CD4-positive, alpha-beta T cell treated with Interleukin-6 at 100 ng/mL for 8 hours (primary cell): ENCODE data around the gene TSPAN1.

ENCODE experiments used
- DNase-seq: peaks from one replicate; pipeline ENCODE4 v3.0.0-alpha.2; 2020; ENCODE audit warnings: mixed read lengths, low spot score

TSPAN1 gene, protein sequence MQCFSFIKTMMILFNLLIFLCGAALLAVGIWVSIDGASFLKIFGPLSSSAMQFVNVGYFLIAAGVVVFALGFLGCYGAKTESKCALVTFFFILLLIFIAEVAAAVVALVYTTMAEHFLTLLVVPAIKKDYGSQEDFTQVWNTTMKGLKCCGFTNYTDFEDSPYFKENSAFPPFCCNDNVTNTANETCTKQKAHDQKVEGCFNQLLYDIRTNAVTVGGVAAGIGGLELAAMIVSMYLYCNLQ

DNA sequence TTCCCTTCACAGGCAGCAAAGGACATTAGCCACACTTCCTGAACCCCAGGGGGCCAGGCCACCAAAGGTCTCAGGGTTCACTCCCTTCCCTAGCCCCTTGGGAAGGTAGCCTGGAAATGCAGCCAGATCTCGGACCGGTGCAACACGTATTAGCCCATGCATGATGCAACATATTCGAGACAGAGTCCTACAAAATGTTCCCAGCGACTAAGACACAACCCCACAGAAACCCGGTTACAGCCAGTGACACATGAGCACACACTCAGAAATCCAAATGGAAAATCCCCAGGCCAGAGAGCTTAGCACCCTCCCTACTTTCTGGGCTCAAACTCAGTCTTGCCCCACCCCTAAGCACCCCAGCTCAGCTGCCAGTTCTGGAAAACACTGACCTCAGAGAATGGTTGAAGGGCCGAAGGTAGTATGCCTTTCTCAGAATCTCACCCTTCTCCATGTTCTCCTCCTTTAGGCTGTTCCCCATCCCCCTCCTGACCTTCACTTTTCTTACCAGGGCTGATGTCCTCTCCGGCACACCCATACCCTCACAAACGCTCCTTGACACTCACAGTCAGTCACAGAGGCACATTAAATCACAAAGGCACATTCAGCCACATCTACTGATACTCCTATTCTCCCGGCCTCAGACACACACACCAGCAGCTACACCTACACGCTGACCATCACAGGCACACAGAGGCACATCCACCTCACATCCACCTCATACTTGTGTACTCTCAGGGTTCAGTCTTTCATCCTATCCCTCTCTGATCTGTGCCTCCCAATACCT is at the start of gene TSPAN1:
TSPAN1 (plus strand) TSS at position 640 of the 784 bp plus-strand sequence. CDS start 6,021 bp downstream, outside the sequence.
- DNase-seq, result no peak

GRCh38 chr1:46128344-46128743 is 46.5 kb upstream of the TSPAN1 start:
- DNase-seq, result no peak

DNA sequence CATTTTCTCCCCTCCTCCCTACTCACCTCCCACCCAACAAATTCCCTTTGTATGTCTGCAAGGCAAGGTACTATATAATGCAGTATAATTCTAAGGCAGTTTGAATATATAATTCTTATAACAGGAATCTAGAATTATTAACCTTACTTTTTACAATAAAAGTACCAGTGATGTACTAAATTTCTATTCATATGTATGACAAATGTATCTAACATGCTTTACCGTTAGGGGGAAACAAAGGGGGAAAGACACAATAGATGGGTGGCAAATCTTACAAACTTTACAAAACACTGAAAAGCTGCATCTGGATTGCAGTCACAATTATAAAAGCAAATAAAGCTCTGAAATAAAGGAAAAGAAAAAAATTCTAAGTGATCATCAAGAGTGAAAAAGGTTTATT is 44.8 kb upstream of the TSPAN1 start:
- no peak for DNase-seq

DNA sequence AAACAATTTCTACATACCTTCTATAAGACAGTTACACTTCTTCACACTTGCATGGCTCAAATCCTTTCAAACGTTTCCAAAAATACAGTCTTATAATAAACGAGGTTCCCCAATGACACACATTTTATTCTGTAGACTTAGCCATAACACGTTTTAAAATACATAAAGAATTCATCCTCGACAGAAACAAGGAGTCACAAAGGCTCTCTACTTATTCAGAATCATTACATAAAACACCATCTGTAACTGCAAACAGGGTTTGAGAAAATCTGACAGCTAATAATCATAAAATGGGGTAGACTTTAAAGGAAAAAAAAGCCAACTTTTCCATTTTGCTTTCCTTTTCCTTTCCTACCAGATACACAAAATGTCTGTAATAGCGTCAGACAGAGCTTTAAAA is 44.3 kb upstream of the TSPAN1 start:
- no peak for DNase-seq

- DNase-seq, result no peak
These were observed 43.8 kb upstream of the TSPAN1 start for GRCh38 chr1:46131093-46131492.

- peak; percentile 7 for DNase-seq
These were observed 43.0 kb upstream of the TSPAN1 start for GRCh38 chr1:46131712-46132528.

GRCh38 chr1:46132529-46133180 is 42.2 kb upstream of the TSPAN1 start, which contains the start of gene PIK3R3:
Gene PIK3R3, minus strand, starts transcription at chr1:46132629. Its CDS starts 677 bp downstream, at chr1:46131952.
- DNase-seq, result peak; percentile 91

DNA sequence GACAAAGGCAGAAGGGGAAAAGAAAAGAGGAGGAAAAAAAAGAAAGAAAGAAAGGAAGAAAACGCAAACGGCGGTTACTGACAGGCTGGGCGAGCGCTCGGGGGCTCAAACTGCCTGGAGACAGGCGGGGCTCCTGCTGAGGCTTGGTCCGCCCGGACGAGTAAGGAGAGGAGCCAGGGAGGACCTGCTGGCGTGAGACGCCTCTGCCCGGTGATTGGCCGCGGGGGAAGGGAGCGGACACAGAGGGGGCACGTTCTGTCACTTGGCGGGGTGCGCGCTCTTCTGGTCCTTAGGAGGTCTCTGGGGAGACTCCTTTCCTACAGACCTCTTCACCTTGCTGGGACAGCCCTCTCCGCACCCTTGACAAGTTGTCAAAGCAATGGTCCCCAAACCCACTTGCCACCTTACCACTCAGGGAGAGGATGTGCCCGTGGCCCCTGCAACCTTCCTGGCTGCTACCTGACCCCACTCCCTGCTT is 41.7 kb upstream of the TSPAN1 start:
- no peak for DNase-seq

DNA sequence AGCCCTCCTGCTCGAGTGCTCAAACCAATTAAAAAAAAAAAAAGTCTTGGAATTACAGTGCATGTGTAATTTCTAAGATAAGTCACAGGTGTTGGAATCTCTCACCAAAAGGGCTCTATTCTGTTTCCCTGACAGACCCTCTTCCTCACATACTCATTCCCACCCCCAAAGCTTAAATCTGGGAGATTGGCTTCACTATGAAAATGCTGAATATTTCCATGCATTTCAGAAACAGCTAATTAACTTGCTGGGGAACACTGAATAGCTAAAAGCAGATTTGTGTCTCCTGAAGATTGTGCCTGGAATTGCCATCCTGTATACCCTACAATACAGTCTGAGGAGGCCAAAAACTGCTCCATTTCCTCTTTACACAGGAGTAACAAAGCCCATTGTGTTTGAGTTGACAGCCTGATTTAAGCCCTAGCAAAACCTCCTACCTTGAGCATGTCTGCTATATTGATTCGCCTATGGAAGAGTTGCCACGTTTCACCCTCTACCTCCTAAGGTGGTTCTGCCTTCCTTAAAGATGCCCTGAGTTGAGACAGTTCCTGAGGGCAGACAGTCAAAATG is 41.0 kb upstream of the TSPAN1 start:
- no peak for DNase-seq

GRCh38 chr1:46134660-46135331 is 40.1 kb upstream of the TSPAN1 start:
- DNase-seq, result no peak

GRCh38 chr1:46136711-46137110 is 38.2 kb upstream of the TSPAN1 start:
- no peak for DNase-seq

DNA sequence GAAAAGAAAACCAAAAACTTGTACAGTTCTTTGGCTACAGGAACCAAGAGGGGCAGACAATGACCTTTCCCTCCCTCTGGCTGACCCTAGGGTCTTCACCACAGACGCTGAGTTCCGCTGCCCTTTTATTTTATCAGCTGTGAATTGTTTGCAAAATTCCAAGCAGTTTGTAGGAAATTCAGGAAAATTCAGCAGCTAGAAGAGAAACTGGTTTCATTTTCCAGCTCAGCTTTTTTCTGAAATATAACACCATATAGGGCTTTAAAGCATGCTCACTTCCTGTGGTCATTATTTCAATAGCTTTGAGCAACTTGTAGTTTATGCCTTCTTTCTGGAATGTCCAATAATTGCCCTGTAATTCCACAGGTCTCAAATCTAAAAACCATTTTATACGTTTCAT is 37.0 kb upstream of the TSPAN1 start:
- DNase-seq, result no peak

- no peak for DNase-seq
These were observed 26.6 kb upstream of the TSPAN1 start for GRCh38 chr1:46148318-46148717.

GRCh38 chr1:46150085-46150484 is 24.8 kb upstream of the TSPAN1 start:
- no peak for DNase-seq

GRCh38 chr1:46152016-46152415 is 22.9 kb upstream of the TSPAN1 start:
- DNase-seq, result no peak

- no peak for DNase-seq
These were observed 21.7 kb upstream of the TSPAN1 start for GRCh38 chr1:46153228-46153627.

DNA sequence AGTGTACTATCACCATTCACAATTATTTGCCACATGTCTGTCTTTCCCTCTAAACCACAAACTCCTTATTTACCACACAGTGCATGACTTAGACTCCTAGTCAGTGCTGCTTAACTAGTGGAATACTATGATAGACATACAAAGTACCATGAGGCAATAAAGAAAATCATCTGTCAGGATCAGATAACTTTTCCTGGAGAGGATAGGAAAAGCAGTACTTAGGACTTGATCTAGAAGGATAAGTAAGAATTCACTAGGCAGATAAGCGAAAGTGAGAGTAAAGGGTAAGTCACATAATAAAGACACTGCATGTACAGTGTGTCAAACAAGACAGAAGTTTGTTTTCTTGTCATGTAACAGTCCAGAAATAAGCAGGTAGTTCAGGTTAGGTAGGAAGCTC is 21.2 kb upstream of the TSPAN1 start:
- no peak for DNase-seq

DNA sequence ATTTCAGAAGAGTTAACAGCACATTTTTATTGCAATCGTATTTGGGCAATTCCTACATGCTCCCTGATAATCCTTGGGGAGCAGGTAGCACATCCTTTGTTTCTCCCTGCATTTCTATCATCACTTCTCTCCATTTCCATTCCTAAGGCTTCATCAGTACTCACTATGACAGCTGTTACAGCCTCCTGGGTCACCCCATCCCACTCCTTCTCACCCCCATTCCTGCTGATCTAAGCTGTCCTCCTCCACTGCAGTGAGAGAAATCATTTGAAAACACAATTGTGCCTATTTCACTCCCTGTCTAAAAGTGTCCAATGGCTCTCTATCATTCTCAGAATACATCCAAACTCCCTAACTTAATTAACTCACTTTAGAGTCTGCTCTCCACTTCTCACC is 17.0 kb upstream of the TSPAN1 start:
- no peak for DNase-seq

DNA sequence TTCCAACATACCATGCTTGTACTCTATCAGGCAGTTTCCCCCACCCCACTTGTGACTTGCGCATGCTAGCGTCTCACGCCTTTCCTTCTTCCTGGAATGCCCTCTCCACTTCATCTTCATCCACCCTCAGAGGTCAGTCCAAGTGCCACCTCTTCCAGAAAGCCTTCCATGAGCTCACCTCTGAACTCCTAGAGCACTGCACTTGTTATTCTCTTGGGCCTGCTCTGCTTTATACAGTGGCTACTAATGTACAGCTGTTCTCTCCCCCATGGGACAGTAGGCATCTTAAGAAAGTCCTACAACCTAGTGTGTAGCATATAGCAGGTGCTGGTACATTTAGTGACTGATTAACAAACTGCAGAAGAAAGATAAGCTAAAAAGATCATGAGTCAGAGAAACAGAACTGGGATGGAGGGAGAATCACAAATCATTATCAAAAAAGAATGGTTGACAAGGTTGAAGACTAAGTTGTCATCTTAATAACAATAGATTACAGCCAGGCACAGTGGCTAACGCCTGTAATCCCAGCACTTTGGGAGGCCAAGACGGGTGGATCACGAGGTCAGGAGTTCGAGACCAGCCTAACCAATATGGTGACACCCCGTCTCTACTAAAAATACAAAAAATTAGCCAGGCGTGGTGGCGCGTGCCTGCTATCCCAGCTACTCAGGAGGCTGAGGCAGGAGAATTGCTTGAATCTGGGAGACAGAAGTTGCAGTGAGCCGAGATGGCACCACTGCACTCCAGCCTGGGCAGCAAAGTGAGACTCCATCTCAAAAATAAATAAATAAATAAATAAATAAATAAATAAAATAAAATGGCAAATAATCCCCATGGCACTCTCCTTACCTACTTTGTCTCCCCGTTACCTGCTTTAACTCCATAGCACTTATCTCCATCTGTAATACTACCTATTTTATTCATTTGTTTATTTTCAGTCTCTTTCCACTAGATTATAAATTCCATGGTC is 16.3 kb upstream of the TSPAN1 start:
- no peak for DNase-seq

GRCh38 chr1:46159516-46159915 is 15.4 kb upstream of the TSPAN1 start:
- no peak for DNase-seq
